Left kidney (tissue), 1 donor: ENCODE results near the gene MRPS25. TPM values are rescaled to one million over a fixed set of nuclear protein-coding genes. Genes with fewer than 3 reads are reported as not detected.

Experiments used
- polyA plus RNA-seq: library from polyadenylated mRNA; unstranded; fragments of 120-200 nt; gene quantifications from one replicate; pipeline ENCODE4 v1.2.1, GENCODE V29; 2013; ENCODE audit not compliant: insufficient read length

MRPS25 gene
- polyA plus RNA-seq, 1 donor = 102 TPM

Other genes starting within 250 kb of the MRPS25 start
- 20.9 TPM for gene FGD5, start 246.4 kb downstream of the MRPS25 start, polyA plus RNA-seq
- gene NR2C2, start 117.7 kb downstream of the MRPS25 start, polyA plus RNA-seq = 66.5 TPM
- 33.3 TPM for gene RBSN, start 33.8 kb upstream of the MRPS25 start, polyA plus RNA-seq
- 59.9 TPM for gene CAPN7, start 140.9 kb upstream of the MRPS25 start, polyA plus RNA-seq